DMS79 (cell line): ENCODE results near the gene SLC27A2.
A peak's percentile ranks its signal among the peaks of the same experiment; 100 is the strongest.
"Not testable (repeated sequence)": the region's sequence is repeated elsewhere in the genome, so short reads cannot be mapped to it uniquely, and the experiment has no call there.

Experiments
- DNase-seq: peaks from one replicate; lab custom pipeline; 2025; lab: John Stamatoyannopoulos, UW

SLC27A2 gene

DNA sequence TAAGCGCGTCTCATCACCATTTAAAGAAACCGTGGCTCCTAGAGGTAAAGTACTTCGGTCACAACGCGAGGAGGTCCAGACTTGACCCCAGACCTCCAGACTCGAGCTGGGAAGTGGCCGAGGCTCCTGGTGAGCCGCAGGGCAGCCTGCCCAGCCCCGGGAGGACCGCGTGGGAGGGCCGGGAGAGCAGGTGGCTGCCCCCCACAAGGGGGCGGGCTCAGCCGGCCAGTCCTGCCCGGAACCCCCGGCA is at the start of gene SLC27A2:
Gene SLC27A2 (plus strand): TSS at position 228 of the 250 bp plus-strand sequence. CDS start 232 bp downstream, outside the sequence.
- no peak for DNase-seq

DNA sequence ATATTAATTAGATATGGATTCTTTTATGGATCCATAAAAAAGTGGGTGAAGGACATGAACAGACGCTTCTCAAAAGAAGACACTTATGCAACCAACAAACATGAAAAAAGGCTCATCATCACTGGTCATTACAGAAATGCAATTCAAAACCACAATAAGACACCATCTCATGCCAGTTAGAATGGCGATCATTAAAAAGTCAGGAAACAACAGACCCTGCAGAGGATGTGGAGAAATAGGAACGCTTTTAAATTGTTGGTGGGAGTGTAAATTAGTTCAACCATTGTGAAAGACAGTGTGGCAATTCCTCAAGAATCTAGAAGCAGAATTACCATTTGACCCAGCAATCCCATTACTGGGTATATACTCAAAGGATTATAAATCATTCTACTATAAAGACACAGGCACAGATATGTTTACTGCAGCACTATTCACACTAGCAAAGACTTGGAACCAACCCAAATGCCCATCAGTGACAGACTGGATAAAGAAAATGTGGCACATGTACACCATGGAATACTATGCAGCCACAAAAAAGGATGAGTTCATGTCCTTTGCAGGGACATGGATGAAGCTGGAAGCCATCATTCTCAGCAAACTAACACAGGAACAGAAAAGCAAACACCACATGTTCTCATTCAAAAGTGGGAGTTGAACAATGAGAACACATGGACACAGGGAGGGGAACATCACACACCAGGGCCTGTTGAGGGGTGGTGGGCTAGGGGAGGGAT is 49.6 kb upstream of the SLC27A2 start:
- DNase-seq = not testable (repeated sequence)

DNA sequence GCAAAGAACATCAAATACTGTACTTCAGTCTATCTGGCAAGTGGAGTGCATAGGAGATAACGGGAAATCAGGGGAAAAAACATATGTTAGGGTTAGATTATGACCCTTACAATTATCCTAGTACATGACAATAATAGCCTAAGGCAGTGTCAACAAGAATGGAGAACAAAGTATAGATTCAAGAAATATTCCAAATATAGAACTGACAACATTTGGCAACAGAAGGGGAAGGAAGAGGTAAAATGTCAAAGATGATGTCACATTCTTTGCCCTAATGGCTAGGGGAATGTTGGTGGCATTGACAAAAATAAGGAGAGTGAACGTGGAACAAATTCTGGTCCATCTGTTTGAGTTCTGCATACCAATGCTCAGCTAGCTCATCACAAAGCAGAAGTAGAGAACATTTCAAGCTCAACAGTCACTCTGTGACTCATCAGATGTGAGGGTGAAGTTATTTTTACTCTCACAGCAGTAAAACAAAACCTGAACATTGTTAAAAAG is 47.4 kb upstream of the SLC27A2 start:
- DNase-seq = no peak

DNA sequence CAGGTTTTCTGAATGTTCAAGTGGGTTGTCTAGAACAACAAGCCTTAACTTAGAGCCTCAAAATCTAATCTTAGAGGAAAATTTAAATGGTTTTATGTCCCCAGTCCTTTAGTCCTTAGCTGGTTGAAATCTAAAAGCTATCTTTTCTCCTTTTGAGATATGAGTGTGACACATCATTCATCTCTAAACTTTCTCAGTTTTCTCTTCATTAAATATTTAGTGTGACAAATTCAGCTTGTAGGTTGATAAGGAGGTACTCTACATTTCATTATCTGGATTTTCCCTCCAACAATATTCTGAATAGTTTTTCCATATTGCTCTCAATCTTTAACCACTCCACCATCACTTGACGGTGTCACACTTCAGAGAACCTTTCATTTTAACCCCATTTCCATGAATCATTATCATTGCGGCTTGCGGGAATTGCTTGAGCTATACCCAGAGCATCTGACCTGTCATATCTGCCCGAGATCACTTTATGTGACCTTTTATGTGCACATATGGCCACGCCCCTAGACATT is 46.9 kb upstream of the SLC27A2 start:
- DNase-seq = no peak

DNA sequence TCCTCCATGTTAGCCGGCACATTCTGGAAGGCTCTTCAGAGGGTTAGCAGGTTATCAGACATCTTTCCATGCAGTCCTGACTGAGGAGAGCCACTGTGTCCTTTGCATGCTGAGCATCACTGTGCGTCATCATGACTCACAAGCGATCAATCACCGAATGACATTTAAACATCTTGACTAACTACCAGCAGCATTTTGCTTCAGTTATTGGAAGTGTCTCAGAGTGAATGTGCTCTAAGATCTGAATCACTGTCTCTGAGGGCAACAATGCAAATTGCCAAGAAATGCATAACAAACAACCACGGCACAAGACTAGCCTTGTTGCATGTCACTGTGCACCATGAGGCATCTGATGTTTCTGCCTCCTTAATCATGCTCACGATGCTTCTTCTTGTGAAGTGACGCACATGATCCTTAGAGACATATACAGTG is 44.6 kb upstream of the SLC27A2 start:
- no peak for DNase-seq

DNA sequence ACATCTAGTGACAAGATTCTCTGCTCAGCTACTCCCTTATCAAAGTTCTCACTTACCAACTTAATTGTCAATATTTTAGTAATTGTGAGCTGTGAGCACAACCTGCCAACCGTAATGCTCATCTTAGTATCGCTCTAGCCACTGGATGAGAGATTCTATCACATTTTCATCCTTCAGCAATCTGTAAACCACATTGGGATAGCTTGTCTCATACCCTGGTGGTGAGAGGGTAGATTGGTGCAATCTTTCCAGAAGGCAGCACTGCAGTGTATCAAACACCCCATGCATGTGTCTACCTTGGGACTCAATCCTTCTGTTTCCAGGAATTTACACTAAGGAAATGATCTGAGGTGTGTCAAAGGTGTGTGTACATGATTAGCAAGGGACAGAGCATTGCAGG is 44.1 kb upstream of the SLC27A2 start:
- no peak for DNase-seq

DNA sequence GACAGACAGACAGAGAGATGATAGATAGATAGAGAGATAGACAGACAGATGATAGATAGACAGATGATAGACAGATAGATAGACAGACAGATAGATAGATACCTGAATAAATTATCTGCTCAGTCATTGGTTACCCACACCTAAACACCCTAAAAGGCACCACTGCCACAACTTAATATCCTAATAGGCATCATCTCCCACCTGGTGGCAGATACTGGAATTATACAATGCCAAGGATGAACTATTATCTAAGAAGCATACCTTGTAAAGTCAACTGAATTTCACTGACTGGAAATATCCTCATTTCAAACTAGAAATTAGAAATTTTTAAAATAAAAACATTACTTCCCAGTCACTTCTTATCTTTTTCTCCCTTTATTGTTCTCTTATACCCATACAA is 43.6 kb upstream of the SLC27A2 start:
- DNase-seq = no peak

DNA sequence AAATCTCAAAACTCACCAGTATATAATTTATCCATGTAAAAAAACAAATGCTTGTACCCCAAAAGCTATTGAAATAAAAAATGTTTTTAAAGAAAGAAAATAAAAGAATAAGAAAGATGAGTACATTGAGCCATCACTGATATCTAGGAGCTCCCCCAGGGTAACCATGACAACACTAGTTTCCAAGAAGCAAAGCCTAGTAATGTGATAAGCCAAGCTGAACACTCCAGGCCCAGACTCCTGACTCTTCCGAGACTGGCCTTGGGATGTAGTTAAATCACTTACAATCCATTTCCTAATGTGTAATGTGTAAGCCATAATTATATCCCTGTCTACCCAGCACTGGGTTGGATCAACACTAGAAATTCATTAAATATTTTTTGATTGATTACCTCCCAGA is 41.9 kb upstream of the SLC27A2 start:
- DNase-seq = no peak

DNA sequence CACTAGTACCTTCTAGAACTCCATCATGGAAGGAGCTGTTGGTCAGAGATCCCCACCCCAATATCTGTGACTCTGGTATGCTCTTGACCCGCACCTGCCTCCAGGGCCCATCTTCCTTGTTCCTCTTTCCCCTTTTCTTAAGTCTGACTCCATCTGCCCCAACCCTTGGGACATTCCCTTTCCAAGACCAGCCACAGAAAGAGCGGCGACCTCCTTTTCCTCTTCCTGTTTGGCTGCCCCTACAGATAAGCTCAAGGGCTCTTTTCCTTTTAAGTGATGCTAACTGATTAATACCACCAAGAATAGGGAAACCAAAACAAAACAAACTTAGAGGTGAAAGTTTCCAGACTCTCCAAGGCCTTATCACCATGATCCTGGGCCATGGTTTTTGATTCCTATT is 41.0 kb upstream of the SLC27A2 start:
- DNase-seq = no peak

DNA sequence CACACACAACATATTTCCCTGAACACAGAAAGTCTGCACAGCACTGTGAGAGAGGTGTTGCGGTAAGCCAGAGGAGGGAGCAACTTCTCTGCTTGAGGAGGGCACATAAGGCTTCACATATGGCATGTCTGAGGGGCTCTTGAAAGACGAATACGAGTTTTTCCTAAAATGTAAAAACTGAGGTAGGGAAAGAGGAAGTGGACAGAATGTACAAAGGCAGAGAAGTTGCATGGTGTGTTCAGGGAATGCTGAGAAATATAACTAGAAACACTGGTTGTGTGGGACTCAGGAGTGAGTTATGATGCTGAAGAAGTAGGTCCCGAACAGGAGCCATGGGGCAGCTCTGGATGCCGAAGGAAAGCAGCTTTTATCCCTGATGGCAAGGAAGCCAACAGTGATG is 40.1 kb upstream of the SLC27A2 start:
- no peak for DNase-seq

DNA sequence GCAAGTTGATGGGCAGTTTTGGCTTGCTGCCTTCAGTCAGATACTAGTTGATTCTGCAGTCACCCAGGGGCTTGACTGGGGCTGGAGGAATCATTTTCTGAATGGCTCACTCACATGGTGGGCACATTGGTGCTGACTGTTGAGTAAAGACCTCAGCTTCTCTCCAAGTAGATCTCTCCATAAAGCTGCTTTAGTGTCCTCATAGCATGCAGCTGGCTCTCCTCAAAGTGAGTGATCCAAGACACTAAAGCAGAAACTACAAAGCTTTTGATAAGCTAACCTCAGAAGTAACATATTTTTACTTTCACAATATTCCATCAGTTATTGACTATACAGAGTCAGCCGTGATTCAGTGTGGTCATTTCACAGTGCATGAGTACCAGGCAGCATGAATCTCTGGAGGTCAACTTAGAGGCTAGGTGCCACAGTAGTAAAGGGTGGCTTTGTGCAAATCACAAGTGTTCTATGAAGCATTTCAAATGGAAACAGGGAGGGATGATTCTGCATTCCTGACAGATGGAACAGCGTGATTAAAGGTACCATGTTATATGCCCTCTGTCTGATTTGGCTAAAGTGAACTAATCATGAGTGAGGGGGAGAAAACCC is 38.6 kb upstream of the SLC27A2 start:
- no peak for DNase-seq

DNA sequence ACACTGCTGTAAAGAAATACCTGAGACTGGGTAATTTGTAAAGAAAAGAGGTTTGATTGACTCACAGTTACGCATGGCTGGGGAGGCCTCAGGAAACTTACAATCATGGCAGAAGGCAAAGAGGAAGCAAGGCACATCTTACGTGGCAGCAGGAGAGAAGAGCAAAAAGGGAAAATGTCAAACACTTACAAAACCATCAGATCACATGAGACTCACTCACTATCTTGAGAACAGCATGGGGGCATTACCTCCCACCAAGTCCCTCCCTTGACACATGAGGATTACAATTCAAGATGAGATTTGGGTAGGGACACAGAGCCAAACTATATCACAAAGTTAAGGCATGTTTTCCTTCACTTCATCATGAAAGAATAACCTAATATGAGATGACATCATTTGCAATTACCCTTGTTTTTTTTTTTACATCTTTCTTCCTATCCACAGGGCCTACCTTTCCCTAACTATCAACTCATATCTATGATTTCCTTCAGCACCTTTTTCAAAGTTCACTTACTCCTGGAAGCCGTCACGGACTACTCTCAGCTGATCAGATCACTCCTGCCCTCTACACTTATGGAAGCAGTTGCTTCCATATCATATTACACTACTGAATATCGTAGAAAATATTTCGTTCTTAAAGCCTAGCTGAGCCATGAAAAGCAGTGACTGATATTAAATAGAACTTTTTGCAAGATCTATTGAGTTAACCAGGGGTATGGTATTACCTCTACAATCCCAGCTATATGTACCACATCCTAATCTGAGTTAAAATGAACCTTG is 37.5 kb upstream of the SLC27A2 start:
- DNase-seq = no peak

DNA sequence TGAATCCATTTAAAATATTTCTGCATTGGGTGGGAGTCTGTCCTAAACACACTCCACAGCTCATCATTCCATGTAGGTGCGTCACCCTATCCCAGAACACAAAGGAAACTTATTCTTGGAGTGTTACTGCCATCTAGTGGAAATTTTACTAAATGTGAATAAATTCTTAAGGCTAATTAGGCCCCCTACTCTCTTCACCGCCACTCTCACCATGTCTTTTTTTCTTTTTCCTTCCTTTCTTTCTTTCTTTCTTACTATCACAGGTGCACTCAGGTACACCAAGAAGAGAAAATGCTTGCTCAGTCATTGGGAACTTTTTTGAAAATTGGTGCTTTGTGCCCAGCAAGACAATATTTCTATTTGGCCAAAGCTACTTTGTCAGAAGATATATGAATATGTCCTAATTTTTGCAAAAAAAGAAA is 36.5 kb upstream of the SLC27A2 start:
- peak; percentile 21 for DNase-seq

DNA sequence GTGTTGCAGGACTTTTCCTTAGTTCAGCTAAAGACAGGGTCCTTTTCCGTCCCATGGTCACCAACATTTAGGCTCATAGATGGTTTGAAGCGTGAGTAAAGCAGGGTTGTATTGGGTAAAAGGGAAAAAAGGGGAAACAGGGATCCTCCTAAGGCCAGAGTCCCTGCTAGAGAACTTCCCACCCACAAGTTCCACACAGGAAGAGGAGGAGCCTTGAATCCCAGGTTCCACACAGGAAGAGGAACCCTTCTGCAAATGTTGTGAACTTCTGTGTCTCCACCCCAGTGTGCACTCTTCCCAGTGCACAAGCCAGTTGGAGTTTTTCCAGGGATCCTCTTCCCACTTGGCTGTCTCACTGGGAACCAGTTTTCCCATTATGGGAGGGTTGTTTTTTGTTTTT is 35.4 kb upstream of the SLC27A2 start:
- no peak for DNase-seq

DNA sequence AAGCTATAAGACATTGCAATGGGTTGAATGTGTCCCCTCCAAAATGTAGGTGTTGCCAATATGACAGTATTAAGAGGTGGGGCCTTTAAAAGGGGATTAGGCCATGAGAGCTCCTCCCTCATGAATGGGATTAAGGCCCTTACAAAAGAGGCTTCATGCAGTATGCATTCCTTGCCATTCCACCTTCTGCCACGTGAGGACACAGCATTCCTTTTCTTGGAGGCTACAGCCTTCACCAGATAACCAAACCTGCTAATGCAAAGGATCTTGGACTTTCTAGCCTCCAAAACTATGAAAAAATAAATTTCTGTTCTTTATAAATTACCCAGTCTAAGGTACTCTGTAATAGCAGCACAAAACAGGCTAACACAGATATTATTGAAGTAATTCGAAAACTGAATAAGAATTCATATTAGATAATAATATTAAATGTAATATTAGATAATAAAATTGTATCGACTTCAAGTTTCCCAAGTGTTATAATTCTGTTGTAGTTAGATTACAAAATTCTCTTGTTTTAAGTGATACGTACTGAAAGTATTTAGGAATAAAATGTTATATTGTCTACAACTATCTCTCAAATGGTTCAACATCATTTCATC is 33.5 kb upstream of the SLC27A2 start:
- DNase-seq = no peak

DNA sequence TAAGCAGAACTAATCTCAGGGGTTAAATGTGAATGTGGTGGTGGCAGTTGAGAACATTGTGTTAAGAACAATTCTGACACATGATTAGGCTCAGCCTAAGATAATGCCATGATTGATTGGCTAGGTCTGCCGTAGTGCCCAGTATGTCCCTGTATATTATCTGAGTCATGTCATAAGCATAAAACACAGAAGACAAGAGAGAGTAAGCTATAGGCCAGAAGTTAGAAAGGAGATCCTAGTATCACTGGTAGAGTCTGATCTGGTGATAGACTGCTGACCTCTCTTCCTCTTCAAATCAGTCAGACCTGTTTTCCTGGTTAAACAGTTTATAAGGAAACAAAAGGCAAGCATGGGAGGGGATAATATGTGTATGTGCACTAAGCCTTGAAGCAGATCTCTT is 32.9 kb upstream of the SLC27A2 start:
- no peak for DNase-seq

DNA sequence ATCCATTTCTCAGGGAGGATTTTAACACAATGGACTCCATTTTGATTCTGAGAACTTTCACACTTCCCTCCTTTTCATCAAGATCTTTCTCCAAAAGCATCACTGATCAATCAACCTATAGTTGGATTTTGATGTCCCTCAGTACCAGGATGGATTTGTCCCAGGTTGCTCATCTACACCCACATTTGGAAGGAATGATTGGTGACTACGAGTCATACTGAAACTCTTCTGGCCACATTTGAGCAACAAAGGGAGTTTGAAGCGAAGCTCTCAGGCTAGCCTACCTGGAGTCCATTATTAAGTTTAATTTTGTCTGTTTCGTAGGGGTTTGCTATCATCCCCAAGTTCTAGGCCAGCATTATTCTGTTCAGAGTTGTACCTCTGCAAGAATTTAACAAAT is 31.6 kb upstream of the SLC27A2 start:
- DNase-seq = no peak

DNA sequence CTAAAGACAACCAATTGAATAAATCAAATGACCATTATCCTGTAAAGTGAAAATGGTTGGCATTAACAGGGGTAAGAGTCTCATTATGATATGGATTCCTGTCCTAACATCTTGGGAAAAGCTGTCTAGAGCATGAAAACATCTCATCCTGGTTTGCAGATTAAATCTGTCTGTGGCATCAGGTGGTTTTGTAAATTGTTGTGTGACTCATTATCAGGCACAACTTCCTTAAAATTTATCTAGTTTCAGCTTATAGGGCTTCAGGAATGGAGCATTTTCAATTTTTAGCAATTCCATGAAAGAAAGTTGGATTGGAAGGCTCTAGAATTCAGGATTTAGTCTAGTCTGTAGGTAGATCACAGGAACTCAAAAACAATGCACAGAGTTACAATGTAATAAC is 31.1 kb upstream of the SLC27A2 start:
- no peak for DNase-seq

DNA sequence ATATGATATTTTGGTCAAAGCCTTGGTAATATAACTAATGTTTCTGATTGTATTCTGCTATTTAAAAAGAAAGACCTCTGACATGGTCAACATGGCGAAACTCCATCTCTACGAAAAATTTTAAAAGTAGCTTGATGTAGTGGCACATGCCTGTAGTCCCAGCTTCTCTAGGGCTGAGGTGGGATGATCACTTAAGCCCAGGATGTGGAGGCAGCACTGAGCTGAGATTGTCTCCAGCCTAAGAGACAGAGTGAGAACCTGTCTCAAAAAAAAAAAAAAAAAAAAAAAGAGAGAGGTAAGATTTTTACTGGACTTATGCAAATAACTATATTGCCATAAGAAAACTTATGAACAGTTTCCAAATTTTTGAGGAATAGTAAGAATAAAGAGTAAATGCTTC is 30.5 kb upstream of the SLC27A2 start:
- DNase-seq = no peak

DNA sequence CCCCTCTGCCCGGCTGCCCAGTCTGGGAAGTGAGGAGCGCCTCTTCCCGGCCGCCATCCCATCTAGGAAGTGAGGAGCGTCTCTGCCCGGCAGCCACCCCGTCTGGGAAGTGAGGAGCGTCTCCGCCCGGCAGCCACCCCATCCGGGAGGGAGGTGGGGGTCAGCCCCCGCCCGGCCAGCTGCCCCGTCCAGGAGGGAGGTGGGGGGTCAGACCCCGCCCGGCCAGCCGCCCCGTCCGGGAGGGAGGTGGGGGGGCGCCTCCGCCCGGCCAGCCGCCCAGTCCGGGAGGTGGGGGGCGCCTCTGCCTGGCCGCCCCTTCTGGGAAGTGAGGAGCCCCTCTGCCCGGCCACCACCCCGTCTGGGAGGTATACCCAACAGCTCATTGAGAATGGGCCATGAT is 23.8 kb upstream of the SLC27A2 start:
- DNase-seq = not testable (repeated sequence)

DNA sequence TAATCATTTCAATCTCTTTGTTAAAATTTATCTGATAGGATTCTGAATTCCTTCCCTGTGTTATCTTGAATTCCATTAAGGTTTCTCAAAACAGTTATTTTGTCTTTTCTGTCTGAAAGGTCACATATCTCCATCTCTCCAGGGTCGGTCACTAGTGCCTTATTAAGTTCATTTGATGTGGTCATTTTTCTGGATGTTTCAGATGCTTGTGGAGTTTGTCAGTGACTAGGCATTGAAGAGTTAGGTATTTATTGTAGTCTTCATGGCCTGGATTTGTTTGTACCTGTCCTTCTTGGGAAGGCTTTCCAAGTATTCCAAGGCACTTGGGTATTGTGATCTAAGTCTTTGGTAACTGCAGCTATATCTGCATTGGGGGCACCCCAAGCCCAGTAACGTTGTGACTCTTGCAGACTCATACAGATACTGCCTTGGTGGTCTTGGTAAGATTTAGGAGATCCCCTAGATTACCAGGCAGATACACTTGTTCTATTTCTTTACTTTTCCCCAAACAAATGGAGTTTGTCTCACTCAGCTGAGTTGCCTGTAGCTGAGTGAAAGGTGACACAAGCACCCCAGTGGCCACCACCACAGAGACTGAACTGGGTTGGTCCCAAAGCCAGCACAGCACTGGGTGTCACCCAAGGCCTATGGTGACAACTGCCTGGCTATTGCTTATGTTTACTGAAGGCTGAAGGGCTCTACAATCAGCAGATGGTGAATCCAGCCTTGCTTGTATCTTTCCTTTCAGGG is 18.9 kb upstream of the SLC27A2 start:
- DNase-seq = no peak
